Stimulated activated CD4-positive, alpha-beta T cell treated with anti-CD3 and anti-CD28 coated beads, Interleukin-2, amount 100 ng/mL, for 4 hours (primary cell): ENCODE measurements around the gene GNG7.
"Not testable (repeated sequence)": the region's sequence is repeated elsewhere in the genome, so short reads cannot be mapped to it uniquely, and the experiment has no call there.

Experiments
- DNase-seq: peaks from one replicate; pipeline ENCODE4 v3.0.0-alpha.2; 2020; ENCODE audit warnings: low read depth

GNG7 gene

DNA sequence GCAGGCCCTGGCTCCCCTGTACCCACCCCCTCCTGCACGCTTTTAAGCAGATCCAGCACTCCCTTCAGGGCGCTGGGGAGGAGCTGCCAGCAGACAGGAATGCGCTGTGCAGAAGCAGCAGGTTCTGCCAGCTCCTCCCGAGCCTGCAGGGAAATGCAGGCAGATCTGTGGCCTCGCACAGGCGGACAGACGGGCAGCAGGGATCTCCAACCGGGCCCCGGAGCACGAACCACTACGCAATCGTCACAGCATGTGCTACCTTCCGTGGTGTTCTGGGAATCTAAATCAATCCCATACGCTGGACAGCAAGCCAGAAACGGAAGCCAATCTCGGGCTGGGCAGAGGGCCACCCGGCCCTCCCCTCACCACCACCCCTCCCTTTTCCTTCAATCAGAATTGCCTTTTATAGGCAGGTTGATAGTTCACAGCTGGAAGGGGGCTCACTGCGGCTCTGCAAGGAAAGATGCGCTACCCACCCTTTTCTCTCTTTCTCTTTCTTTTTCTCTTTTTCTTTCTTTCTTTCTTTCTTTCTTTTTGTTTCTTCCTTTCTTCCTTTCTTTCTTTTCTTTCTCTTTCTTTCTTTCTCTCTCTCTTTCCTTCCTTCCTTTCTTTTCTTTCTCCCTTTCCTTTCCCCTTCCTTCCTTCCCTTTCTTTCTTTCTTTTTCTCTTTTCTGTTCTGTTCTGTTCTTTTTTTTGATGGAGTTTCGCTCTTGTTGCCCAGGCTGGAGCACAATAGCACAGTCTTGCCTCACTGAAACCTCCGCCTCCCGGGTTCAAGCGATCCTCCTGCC lies 99.9 kb downstream of the GNG7 start:
- DNase-seq: no peak

DNA sequence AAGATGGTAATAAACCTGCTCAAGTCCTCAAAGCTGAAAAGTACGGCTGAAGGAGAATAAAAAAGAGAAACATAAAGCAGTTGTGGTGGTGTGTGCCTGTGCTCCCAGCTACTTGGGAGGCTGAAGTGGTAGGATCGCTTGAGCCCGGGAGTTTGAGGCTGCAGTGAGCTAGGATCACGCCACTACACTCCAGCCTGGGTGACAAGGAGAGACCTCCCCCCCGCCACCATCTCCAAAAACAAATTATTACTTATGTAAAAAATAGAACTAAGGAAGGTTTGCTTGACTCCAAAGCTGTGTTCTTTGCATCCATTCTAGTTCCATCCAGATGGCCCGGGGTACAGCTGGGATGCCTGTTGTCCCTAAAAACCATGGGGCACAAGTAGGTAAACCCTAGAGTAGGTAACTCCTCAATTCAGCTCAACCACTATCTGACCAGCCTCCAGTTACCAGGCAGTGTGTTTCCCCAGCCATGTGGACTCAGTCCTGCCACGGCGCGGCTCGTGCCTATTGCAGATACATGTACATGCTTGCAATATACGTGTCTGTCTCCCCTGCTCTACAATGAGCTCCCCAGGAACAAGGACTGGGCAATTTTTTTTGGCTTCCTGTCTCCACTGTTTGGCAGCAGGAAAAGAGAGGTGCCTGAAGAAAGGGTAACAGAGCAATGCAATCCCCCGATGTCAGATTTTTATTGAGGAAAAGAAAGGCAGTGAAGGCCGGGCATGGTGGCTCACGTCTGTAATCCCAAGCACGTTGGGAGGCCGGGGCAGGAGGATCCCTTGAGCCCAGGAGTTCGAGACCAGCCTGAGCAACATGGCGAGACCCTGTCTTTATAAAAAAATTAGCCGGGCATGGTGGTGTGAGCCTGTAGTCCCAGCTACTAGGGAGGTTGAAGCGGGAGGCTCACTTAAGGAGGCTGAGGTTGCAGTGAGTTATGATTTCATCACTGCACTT lies 101.3 kb downstream of the GNG7 start:
- no peak for DNase-seq

DNA sequence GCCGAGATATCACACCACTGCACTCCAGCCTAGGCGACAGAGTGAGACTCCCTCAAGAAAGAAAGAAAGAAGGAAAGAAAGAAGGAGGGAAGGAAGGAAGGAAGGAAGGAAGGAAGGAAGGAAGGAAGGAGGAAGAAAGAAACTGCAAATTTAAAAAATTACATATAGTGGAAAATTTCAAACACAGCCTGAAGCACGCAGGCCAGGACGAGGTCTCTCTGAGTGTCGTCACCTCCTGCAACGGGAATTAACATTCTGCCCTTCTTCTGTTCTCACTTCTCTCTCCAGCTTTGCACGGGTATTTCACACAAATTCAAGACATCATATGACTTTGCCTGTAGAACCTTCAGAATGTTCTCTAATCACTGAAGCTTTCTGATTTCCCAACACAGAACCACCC lies 108.2 kb downstream of the GNG7 start:
- no peak for DNase-seq

DNA sequence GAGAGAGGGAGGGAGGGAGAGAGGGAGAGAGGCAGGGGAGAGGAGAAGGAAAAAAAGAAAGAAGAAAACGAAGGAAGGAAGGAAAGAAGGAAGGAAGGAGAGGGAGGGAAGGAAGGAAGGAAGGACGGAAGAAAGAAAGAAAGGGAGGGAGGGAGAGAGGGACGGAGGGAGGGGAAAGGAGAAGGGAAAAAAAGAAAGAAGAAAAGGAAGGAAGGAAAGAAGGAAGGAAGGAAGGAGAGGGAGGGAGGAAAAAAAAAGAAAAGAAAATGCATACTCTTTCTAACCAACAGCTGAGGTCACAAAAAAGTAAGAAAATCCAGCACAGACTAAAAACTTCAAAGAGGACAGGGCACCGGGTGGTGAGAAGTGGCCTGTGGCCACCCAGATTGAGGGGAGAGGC lies 109.7 kb downstream of the GNG7 start:
- no peak for DNase-seq

DNA sequence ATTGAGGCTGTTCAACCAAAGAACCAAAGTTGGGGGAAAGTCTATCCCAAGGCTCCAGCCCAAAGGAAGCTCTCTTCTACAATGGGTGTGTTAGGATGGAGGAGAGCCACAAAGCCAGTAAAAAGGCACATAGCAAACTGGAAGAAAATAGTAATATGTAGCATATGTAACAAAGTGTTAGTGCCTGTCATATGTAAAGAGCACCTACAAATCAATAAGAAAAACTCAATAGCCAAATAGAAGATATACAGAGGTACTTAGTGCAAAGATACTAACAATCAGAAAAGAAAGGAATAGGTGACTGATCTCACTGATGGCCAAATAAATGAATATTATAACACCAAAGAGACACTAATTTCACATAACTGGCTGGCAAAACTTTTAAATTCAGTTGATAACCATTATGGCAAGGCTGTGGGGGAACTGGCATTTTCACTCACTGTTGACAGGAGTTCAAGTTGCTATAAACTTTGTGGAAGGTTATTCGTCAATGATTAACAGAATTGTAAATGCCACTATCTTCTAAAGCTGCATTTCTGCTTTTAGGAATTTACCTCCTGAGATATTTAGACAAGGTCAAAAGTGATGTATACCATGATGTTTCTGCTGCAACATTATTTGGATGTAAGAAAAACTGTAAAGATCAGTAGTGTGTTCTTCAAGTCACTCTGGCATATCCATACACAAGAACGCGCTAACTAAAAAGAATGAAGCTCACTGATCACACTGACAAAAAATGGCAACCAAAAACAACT lies 110.8 kb downstream of the GNG7 start:
- DNase-seq: no peak

DNA sequence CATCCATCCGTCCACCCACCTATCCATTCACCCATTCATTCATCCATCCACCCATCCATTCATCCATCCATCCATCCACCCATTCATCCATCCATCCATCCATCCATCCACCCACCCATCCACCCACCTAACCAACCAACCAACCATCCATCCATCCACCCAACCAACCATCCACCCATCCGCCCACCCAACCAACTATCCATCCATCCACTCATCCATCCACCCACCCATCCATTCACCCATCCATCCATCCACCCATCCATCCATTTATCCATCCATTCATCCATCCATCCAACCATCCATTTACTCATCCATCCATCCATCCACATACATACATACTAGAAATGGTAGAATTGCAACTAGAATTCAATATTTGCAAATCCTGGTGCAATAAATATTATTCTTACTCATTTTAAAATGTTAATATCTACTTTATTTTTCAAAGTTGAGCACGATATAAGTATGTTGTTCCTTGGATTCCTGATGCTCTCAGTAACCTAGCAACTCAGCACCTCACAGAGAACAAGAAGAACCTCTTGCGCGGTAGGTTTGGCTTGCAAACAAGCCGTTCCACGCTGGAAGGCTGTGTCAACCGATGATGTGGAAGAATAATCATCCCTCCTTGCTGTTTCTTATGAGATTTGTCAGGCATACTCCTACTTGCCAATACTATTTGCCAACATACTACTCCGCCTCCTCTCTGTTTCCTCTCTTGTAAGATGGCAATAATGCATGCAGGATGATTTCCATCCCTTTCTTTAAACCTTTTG lies 111.7 kb downstream of the GNG7 start:
- DNase-seq: no peak

DNA sequence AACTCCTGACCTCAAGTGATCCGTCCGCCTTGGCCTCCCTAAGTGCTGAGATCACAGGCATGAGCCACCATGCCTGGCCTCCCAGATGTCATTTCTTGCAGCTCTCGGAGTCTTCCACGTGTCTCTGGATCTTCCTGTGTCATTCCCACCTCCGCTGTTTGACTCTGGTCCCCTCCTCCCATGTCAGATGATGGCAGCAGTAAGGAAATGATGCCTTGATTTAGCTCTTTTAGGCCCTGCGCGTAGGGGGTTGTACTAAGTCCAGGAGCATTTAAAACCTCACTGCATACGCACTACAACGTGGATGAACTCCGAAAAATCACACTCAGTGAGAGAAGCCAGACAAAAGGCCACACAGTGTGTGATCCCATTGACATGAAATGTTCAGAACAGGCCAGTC lies 113.1 kb downstream of the GNG7 start:
- DNase-seq: no peak

DNA sequence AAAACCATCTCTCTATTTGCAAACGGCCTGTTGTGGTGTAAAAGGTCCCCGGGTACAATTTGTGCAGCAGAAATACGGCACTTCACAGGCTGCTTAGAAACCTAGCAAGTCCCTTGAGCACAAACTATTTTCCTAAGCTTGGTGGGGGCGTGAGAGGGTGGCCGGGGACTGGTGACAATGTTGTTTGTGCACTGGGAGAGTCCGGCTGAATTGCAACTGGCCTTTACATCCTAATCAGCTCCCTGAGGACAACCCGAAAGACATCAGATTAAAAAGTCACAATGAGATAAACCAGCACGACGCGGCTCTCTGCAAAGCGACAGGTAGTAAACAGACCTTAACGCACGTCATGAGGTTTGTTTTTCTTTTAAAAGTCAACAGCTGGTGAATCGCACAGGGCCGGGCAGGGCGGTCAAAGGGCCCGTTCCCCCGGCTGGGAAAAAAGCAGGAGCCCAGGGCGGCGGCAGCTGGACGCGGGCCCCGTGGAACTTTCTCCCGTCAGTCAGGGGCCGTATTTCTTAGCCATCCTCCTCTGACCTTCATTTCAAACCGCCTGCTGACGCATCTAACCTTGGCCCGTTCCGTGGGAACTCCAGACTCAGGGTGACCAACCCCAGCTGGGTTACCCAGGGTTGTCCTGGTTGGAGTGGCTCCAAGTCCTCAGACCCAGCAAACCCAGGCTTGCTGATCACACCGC lies 114.3 kb downstream of the GNG7 start:
- DNase-seq: no peak

DNA sequence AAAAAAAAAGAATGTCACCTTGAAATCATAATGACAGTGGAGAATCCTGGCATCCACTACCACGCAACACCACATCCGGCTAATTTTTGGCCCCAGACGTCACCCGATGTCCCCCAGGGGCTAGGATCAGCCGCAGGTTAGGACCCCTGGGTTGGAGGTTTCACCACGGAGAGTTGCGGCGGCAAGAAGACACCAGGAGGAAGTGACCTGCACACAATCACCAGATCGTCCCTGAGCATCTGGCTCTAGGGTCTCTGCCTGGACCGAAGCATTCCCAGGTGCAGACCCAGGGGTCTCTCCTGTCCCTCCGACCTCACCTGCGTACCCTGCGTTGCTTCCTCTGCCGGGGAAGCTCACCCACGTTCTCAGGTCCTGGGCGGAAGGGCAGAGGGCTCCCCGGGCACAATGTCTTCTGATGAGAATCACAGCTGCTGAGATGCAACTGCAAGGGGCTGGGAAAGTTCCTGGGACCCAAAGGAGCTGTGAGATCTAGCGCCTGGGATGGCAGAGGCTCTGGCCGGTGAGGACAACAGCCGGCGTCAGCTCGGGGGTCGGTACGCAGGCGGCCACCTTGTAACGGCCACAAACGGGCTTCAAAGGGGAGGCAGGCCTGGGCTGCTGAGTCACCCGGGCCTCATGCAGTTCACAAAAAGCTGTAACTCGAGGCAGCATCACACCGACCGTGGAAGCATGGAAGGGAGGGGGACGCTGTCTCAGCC lies 115.3 kb downstream of the GNG7 start:
- DNase-seq: no peak

DNA sequence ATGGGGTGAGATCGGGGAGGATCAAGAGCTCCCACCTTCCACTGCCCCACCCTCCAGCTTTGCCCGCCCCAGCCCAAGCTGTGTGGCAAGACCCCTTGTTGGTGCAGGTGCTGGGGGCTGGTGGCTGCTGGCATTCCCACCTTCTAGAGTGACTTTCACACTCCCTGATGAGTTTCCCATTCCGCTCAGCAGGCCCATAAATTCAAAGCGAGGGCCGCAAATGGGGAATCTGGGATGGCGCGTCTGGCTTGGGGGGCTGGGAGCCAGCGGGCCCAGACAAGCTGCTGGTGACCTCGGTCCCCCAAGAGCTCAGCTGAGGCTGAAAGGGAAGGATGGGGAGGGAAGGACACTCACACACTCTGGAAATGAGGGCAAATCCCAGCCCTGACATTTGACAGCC lies 116.3 kb downstream of the GNG7 start:
- DNase-seq: no peak

DNA sequence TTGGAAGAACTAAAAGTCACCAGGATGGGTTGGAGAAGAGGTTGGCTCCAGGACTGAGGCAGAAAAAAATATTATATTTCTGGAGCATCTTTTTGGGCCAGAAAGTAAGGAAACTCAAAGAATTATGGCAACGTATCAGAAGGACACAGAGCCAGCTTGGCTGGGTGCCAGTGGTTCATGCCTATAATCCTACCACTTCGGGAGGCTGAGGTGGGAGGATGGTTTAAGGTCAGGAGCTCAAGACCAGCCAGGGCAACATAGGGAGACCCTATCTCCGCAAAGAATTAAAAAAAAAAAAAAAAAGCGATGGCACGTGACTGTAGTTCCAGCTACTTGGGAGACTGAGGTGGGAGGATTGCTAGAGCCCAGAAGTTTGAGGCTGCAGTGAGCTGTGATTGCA lies 118.5 kb downstream of the GNG7 start:
- no peak for DNase-seq

DNA sequence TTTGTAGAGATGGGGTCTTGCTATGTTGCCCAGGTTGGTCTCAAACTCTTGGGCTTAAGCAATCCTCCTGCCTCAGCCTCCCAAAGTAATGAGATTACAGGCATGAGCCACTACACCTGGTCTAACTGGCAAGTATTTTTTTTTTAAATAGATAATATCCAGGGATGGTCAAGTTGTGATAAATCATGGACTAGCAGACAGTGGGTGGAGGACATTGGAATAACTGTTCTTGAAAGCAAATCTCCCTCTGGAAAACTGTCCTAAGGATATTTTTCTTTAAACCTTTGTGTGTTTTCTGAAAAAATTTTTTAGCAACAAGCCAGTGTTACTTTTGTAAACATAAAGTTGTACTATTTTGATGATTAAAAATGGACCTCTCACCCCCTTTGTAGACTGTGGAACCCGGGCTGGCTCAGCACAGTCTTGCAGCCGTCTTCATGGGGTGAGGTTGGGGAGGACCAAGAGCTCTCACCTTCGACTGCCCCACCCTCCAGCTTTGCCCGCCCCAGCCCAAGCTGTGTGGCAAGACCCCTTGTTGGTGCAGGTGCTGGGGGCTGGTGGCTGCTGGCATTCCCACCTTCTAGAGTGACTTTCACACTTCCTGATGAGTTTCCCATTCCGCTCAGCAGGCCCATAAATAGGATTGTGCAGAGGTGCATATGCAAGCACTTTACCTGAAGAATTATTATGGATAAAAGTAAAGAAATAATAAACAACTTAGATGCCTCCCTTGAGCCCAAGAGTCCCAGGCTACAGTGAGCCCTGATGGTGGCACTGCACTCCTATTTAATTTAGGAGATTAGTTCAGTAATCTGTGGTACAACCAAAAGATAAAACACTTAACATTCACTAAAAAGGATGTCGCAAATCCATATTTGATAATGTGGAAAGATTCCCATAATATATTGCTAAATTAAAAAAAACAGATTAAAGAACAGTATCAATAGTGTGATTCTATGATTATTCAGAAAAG lies 119.2 kb downstream of the GNG7 start:
- DNase-seq: no peak

DNA sequence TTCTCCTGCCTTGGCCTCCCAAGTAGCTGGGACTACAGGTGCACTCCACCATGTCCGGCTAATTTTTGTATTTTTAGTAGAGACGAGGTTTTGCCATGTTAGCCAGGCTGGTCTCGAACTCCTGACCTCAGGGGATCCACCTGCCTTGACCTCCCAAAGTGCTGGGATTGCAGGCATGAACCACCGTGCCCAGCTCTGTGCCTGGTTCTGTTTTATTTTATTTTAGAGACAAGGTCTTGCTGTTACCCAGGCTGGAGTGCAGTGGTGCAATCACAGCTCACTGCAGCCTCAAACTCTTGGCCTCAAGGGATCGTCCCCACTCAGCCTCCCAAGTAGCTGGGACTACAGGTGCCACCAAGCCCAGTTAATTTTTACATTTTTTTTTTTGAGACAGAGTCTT lies 122.1 kb downstream of the GNG7 start:
- not testable (repeated sequence) for DNase-seq

DNA sequence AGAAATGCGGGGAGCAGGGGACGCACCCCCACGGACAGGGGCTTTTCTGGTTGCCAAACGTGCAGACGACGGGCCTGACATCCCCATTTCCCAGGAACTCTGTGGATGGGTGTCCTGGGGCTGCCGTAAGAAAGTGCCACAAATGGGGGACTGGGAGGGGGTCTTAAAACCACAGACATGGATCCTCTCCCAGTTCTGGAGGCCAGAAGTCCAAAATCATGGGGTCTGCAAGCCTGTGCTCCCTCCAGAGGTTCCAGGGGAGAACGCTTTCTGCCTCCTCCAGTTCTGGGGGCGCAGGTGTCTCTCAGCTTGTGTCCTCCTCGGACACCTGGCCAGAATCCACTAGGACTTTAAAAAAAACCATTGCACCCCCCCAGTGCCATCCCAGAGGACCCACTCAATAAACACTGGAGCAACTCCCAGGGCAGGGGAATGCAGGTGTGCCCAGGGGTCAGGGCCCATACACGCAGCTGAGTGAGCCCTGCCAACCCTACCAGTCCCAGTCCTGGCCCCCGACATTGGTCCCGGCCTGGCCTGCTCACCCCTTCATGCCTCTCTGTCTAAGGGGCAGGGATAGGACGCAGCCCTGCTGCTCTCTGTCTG lies 122.7 kb downstream of the GNG7 start:
- DNase-seq: no peak

DNA sequence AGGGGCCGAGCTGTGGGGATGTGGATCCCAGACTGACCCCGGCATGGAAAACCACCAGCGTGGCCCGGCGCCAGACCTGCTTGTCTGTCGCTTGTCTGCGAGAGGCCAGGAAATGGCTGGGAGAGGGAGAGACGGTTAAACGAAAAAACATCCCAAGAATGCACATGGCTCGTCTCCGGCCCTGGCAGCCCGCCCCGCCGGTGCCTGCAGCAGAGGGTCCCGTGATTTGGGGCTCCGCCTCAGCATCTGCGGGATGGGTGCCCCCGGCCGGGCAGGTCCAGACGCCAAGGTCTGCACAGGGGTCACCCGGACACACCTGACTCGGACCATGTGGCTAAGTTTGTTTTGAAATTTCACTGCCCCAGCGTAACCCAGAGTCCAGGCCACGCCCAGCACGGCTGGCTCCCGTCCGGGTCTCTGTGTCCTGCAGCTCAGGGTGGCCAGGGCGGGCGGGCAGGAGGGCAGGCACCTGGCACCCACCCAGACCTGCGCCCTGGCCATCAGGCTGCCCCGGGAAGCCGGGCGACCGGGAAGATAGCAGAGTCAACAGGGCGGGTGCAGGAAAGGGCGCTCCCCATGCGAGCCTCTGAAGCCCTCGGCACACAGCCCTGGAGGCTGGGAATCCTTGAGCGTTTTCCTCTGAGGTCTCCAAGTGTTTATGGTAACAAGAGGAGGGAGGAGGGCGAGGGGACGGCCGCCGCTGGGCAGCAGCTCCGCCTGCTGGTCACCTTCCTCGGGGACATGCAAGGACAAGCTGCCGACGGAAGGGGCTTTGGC lies 123.4 kb downstream of the GNG7 start:
- peak; percentile 37 for DNase-seq

DNA sequence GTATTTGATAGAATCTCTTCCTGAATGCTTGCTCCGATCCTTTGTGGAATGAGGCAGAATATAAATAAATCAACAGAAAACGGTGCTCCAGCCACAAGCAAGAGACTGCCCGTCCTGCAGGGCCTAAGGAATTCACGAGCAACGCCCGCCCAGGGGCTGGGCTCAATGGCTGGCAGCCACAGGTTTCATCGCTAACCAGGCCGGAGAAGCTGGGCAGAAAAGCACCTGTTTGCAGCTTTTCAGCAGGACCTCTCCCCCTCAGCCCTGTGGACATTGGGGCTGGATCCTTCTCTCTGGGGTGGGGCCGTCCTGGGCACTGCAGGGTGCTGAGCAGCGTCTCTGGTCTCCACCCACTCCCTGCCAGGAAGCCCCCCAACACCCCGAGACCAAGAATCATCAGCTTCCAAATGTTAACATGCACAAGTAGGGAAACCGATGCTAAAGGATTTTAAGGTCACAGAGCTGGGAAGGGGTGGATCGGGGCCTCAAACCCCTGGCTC lies 124.1 kb downstream of the GNG7 start:
- DNase-seq: no peak

DNA sequence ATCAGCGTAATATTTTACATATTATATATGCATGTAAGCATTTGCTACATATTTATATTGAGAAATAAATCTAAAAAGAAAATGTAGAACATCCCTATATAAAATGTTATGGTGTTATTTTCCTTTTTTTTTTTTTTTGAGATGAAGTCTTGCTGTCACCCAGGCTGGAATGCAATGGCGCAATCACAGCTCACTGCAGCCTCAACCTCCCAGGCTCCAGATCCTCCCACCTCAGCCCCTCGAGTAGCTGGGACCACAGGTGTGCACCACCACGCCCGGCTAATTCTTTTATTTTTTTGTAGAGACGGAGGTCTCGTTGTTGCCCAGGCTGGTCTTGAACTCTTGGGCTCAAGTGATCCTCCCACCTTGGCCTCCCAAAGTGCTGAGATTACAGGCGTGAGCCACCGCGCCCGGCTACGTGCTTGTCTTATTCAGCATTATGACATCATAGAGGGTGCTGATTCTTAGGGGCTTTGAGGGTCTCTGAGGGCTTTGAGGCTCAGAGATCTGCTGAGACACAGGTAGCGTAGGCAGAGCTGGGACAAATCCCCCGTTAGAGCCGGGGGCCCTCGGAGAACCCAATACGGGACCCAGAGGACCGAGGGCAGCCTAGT lies 124.7 kb downstream of the GNG7 start:
- no peak for DNase-seq
